ENCODE measurements around the gene AURKB. TPM values are rescaled to one million over a fixed set of nuclear protein-coding genes. Genes with fewer than 3 reads are reported as not detected.
A peak's percentile ranks its signal among the peaks of the same experiment; 100 is the strongest.

AURKB gene
- total and polyA plus RNA-seq, 2 of the 13 experiments (the other 11 are each of a cell fraction or from before 2014, with no cell fraction given), result 29.5 to 75.3 TPM

- TF ChIP-seq ZBTB49 (CRISPR knock-in tag; IDR thresholded peaks at IDR 0.05; ENCODE audit: borderline replicate concordance) (no peak), SRSF9 (IDR thresholded peaks at IDR 0.05; ENCODE audit: borderline replicate concordance, insufficient read depth, low read depth, low read length, poor library complexity, severe bottlenecking) (no peak), GATA4 (IDR thresholded peaks at IDR 0.05; ENCODE audit: borderline replicate concordance, low read depth) (no peak), ZFP36L1 (CRISPR knock-in tag; IDR thresholded peaks at IDR 0.05) (no peak), ZNF878 (CRISPR knock-in tag; IDR thresholded peaks at IDR 0.05) (no peak), GLI4 (CRISPR knock-in tag; IDR thresholded peaks at IDR 0.05; ENCODE audit: borderline replicate concordance) (no peak), TP53 (CRISPR knock-in tag; conservative IDR thresholded peaks at IDR 0.05) (no peak), FOXO1 (CRISPR knock-in tag; IDR thresholded peaks at IDR 0.05) (peak; percentile 66), ZBTB39 (CRISPR knock-in tag; IDR thresholded peaks at IDR 0.05) (peak; percentile 72; the same call in 1 of the 2 replicates), MAFF (IDR thresholded peaks at IDR 0.05; ENCODE audit: low read depth, low read length) (0 out of 2 replicates have a peak, but pooled peaks have one; percentile 13), MLXIP (CRISPR knock-in tag; IDR thresholded peaks at IDR 0.05; ENCODE audit: borderline replicate concordance) (no peak), ZNF136 (CRISPR knock-in tag; IDR thresholded peaks at IDR 0.05; ENCODE audit: low read depth) (peak; percentile 51; the same call in 1 of the 2 replicates), MED8 (CRISPR knock-in tag; IDR thresholded peaks at IDR 0.05; ENCODE audit: insufficient replicate concordance) (peak; percentile 48), EEA1 (CRISPR knock-in tag; IDR thresholded peaks at IDR 0.05; ENCODE audit: borderline replicate concordance) (no peak)
- TF ChIP-seq, protein P1, sequence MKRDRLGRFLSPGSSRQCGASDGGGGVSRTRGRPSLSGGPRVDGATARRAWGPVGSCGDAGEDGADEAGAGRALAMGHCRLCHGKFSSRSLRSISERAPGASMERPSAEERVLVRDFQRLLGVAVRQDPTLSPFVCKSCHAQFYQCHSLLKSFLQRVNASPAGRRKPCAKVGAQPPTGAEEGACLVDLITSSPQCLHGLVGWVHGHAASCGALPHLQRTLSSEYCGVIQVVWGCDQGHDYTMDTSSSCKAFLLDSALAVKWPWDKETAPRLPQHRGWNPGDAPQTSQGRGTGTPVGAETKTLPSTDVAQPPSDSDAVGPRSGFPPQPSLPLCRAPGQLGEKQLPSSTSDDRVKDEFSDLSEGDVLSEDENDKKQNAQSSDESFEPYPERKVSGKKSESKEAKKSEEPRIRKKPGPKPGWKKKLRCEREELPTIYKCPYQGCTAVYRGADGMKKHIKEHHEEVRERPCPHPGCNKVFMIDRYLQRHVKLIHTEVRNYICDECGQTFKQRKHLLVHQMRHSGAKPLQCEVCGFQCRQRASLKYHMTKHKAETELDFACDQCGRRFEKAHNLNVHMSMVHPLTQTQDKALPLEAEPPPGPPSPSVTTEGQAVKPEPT (CRISPR knock-in tag; IDR thresholded peaks at IDR 0.05; ENCODE audit: low read depth), result no peak
- TF ChIP-seq, protein P2, sequence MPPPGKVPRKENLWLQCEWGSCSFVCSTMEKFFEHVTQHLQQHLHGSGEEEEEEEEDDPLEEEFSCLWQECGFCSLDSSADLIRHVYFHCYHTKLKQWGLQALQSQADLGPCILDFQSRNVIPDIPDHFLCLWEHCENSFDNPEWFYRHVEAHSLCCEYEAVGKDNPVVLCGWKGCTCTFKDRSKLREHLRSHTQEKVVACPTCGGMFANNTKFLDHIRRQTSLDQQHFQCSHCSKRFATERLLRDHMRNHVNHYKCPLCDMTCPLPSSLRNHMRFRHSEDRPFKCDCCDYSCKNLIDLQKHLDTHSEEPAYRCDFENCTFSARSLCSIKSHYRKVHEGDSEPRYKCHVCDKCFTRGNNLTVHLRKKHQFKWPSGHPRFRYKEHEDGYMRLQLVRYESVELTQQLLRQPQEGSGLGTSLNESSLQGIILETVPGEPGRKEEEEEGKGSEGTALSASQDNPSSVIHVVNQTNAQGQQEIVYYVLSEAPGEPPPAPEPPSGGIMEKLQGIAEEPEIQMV (CRISPR knock-in tag; IDR thresholded peaks at IDR 0.05; ENCODE audit: low read depth), result no peak
These were observed 10.6 kb upstream of the AURKB start (continued) for GRCh38 chr17:8220783-8221662.

Data from HepG2 (cell line).